Keratinocyte (primary cell): ENCODE data around the gene STIM1.

Experiments used
- EZH2 ChIP-seq: IDR thresholded peaks from one replicate; pipeline ENCODE4 v1.6.1; 2012; ENCODE audit warnings: inconsistent platforms, mild to moderate bottlenecking, low read length, moderate library complexity
- TF ChIP-seq, protein P1 (sequence below), 3 experiments: IDR thresholded peaks in 1 of 3; conservative IDR thresholded peaks in 1 of 3; optimal IDR thresholded peaks in 1 of 3; 2 replicates in 2 of 3; 3 replicates in 1 of 3; pipeline versions ENCODE3 to v1.5.1; 2011; ENCODE audit warnings: low read length in 3 of 3, mild to moderate bottlenecking in 3 of 3, moderate library complexity in 2 of 3, control low read depth in 1 of 3, inconsistent platforms in 1 of 3; ENCODE audit not compliant: insufficient read depth in 2 of 3; ENCODE audit errors: extremely low read depth in 1 of 3

DNA sequence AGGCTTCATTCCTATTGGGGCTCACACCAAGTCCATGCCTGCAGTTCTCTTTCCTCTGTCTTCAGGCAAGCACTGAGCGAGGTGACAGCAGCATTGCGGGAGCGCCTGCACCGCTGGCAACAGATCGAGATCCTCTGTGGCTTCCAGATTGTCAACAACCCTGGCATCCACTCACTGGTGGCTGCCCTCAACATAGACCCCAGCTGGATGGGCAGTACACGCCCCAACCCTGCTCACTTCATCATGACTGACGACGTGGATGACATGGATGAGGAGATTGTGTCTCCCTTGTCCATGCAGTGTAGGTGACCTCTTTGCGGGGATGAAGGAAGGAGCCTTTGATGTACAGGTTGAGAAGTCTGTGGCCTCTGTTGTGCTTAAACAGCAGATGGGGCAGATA, 227.7 kb downstream of the STIM1 start:
- TF ChIP-seq, protein P1, sequence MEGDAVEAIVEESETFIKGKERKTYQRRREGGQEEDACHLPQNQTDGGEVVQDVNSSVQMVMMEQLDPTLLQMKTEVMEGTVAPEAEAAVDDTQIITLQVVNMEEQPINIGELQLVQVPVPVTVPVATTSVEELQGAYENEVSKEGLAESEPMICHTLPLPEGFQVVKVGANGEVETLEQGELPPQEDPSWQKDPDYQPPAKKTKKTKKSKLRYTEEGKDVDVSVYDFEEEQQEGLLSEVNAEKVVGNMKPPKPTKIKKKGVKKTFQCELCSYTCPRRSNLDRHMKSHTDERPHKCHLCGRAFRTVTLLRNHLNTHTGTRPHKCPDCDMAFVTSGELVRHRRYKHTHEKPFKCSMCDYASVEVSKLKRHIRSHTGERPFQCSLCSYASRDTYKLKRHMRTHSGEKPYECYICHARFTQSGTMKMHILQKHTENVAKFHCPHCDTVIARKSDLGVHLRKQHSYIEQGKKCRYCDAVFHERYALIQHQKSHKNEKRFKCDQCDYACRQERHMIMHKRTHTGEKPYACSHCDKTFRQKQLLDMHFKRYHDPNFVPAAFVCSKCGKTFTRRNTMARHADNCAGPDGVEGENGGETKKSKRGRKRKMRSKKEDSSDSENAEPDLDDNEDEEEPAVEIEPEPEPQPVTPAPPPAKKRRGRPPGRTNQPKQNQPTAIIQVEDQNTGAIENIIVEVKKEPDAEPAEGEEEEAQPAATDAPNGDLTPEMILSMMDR (optimal IDR thresholded peaks at IDR 0.05 in 1 of 3, IDR thresholded peaks at IDR 0.05 in 1 of 3, conservative IDR thresholded peaks at IDR 0.05 in 1 of 3; ENCODE audit: extremely low read depth in 1 of 3, insufficient read depth in 2 of 3, low read length in 3 of 3) = no peak
- no peak for TF ChIP-seq EZH2
